Measurements from ENCODE around the gene SH3RF1.

Gene SH3RF1

GRCh38 chr4:169127314-169127713, 143.4 kb downstream of the SH3RF1 start:
- DNase-seq = no peak

DNA sequence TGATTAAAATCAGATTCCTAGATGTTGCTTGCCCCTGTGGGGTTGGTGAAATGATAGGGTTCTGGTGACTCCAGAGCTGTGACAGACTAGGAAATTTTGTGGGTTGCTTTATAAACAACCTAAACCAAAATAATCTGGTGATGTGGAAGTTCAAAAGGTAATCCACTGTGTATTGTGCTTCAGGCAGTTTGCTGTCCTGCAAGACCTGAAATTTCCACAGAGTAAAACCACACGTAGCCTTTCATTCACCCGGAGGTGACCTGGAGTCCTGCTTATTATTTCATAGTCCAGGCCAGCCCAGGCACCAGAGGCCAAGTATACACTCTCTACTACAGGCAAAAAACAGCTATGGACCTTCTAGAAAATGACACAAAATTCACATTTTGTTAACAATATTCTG, 146.1 kb downstream of the SH3RF1 start:
- no peak for DNase-seq

DNA sequence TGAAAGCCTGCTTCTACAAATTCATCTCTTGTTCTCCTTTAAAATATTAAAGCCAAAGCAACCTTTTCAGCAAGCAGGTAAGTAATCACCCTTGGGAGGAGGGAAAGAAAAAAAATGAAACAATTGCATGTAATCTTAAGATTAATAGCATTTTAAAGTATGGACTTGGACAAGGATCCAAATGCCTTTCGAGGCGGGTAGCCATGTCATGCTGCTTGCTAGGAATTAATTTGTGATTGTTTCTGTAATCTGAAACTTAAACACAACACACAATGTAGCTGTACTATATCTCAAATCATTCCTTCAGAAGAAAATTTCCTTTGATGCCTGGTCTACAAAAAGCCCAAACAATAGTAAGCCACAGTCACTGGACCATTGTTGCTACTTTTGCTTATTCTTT, 148.3 kb downstream of the SH3RF1 start:
- no peak for DNase-seq

- no peak for DNase-seq
Observed at GRCh38 chr4:169121861-169122382, 148.8 kb downstream of the SH3RF1 start.

DNA sequence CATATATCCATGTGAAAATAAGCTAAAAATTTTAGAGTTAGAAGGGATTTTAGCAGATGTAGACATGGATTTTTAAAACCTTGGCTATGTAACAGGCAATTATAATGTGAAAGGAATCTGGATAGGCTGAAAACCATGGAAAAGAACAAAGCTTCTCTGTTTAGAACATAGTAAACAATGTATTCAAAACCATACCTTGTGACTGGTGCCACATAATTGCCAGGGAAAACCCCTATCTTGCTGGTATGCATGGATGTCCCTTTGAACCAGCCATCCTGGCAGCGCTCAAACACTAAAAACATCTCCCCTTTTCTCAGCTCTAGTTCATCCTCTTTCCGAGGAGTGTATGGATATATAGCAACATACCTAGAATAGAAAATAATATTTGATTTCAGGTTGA, 150.1 kb downstream of the SH3RF1 start:
- DNase-seq = no peak

- no peak for DNase-seq
Observed at GRCh38 chr4:169119536-169119935, 151.2 kb downstream of the SH3RF1 start.

- DNase-seq = no peak
Observed at GRCh38 chr4:169117591-169118081, 153.1 kb downstream of the SH3RF1 start.

DNA sequence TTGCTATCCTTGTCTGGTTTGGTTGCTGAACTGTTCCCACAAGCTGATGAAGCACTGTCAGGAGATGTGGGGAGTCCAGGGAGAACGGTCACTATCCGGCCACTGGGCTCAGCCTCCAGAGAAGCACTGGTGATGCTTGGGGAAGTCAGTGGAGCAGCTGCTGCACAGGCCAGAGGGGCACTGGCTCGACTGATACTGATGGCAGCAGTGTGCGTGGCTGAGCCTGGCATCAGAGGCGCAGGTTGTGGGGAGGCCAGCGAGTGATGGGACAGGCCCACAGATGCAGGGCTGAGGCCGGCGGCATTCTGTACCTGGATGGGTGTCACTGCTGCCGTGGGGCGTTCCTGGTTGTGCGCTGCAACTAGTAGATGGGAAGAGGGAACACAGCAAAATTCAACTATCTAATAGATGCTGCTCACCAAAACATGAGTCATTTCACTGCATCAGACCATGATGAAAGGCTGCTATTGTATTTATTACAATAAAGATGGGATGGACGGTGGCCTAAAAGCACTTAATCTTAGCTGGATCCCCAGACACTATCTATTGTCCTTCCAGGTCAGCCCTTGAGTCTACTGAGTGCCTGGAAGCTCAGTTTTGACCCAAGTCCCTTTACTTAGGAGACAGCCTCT, 154.4 kb downstream of the SH3RF1 start:
- no peak for DNase-seq

GRCh38 chr4:169115897-169116254, 154.9 kb downstream of the SH3RF1 start:
- DNase-seq = peak; percentile 50

GRCh38 chr4:169115144-169115896, 155.4 kb downstream of the SH3RF1 start:
- DNase-seq = no peak

- DNase-seq = no peak
Observed at GRCh38 chr4:169114341-169114974, 156.3 kb downstream of the SH3RF1 start.

GRCh38 chr4:169110633-169111032, 160.1 kb downstream of the SH3RF1 start:
- DNase-seq = no peak

DNA sequence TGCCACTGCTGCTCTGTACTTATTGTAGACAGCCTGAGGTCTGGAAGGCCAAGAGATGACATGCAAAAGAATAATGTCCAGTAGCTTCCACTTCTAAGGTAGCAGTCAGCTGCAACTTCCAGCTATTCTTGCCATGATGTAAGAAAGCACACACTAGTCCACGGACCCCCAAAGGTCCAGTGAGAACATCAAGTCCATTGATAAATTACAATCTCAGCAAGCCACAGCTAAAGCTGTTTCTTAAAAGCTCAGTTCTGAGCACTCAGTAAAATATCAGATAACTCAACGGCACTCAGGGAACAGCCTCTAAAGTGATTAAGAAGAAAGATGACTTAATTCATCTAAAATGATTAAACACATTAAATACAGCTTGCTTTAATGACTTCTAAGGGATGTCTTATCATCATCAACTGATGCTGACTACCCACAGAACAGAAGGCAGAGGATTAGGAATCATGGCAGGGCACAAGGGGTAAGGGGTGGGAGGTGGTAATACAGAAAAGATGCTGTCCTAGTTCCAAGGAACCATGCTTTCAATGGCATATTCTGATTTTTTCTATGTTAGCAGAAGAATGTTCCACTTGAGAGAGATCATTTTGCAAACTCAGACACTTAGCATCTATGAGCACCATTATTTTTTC, 161.6 kb downstream of the SH3RF1 start:
- DNase-seq = no peak

- no peak for DNase-seq
Observed at GRCh38 chr4:169108303-169108702, 162.5 kb downstream of the SH3RF1 start.

DNA sequence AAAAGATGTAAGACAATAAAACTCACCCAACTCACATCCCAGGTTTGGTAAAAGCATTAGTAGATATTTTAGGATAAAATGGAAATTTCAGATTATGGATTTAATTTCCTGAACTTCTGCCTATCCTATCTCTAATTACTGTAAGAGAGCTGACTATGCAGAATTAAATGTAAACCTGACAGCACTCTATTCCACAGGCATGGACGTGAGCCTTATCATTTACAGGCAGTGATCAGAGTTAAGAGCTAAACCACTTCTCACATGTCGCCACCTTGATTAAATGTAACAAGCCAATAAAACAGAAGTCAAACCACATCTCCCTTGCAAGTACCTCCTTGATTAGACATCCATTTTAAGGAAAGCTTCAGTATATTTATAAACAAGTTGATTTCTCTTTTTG, 163.2 kb downstream of the SH3RF1 start:
- no peak for DNase-seq

- DNase-seq = no peak
Observed at GRCh38 chr4:169106696-169107229, 164.0 kb downstream of the SH3RF1 start.

GRCh38 chr4:169105620-169106019, 165.1 kb downstream of the SH3RF1 start:
- no peak for DNase-seq

DNA sequence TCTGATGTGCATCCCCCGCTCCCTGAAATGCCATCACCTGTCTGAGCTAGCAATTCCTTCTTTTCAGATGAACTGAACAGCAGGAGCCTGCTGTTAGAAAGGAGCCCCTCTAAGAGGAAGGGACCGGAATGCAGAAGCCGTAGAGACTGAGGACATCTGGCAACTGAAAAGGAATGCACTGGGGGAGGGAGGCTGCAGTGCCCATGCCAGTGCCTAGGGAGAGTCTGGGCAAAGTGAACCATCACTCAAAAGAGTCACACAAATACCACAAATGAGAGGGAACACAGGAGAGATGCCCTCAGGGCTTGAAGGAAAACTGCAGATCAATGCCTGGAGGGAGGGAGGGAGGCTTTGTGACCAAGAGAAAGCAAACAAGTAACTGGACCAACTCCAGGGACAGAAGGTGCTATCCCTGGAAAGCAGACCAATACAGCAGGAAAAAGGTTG, 166.8 kb downstream of the SH3RF1 start:
- DNase-seq = no peak

- DNase-seq = no peak
Observed at GRCh38 chr4:169102026-169102425, 168.7 kb downstream of the SH3RF1 start.

DNA sequence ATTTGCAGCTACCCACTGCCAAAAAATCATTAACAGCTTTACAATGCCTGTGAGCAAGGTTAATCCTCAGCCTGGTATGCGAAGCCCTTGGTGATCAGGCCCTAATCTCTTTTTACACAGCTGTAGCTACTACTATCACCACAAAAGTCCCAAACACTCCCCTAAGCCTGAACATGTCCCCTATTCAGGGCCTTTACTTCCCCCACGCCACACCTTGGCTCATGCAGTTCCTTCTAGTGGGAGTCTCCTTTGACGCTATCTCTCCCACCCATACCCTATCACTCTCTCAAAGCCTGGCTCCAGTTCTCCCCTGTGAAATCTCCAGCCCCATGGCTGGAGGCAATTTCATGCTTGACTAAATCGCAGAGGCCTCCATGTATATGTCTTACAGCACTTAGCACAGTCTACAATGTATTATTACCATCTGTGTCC, 170.1 kb downstream of the SH3RF1 start:
- no peak for DNase-seq

- no peak for DNase-seq
Observed at GRCh38 chr4:169099771-169100180, 171.0 kb downstream of the SH3RF1 start.

- DNase-seq = no peak
Observed at GRCh38 chr4:169098969-169099690, 171.6 kb downstream of the SH3RF1 start.

Measured in NCI-H2107 (cell line).